ENCODE data around the gene SLC22A1.

DNA sequence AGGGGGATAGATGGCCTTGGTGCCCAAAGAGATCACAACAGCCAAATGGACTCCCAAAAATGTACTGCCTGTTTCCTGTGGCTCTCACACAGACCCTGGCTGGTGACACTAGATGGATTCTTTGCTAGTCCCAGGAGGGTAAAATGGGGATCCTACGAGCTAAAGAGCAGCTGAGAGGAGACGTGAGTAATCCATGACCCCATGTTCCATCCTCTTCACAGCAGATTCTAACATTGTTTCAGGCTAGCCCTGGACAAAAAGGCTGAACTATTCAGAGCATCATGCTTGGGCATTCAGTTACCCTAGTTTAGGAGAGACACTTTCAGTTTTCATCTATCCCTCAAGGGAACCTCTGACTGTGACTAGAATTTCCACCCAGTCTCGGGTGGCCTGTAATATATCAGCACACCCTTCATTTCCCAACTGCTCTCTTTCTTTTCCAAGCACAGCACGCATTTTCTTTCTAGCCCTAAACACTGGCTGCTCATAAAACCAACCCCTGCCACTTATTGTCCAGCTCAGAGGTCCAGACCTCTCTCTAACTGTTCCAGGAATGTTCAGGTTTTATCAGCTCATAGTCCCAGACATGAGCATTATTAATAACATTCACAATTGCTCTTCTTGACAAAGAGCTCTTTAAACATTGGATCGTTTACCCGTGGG lies 48.5 kb downstream of the SLC22A1 start:
- TF ChIP-seq, protein P1, sequence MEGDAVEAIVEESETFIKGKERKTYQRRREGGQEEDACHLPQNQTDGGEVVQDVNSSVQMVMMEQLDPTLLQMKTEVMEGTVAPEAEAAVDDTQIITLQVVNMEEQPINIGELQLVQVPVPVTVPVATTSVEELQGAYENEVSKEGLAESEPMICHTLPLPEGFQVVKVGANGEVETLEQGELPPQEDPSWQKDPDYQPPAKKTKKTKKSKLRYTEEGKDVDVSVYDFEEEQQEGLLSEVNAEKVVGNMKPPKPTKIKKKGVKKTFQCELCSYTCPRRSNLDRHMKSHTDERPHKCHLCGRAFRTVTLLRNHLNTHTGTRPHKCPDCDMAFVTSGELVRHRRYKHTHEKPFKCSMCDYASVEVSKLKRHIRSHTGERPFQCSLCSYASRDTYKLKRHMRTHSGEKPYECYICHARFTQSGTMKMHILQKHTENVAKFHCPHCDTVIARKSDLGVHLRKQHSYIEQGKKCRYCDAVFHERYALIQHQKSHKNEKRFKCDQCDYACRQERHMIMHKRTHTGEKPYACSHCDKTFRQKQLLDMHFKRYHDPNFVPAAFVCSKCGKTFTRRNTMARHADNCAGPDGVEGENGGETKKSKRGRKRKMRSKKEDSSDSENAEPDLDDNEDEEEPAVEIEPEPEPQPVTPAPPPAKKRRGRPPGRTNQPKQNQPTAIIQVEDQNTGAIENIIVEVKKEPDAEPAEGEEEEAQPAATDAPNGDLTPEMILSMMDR (IDR thresholded peaks at IDR 0.05 in 2 of 3, conservative IDR thresholded peaks at IDR 0.05 in 1 of 3; ENCODE audit: borderline replicate concordance in 1 of 3, insufficient read depth in 1 of 3, low read depth in 2 of 3, low read length in 2 of 3) = no peak
- no peak for TF ChIP-seq POLR2AphosphoS5 (IDR thresholded peaks at IDR 0.05; ENCODE audit: low read depth, low read length)
- TF ChIP-seq POLR2A (IDR thresholded peaks at IDR 0.05; ENCODE audit: borderline replicate concordance, extremely low read depth, insufficient read depth, insufficient read length) = no peak
- TF ChIP-seq ZFX (IDR thresholded peaks at IDR 0.05) = no peak
- no peak for TF ChIP-seq SRF (IDR thresholded peaks at IDR 0.05; ENCODE audit: low read depth)
- no peak for TF ChIP-seq EZH2phosphoT487 (IDR thresholded peaks at IDR 0.05; ENCODE audit: borderline replicate concordance)
- TF ChIP-seq EZH2 (IDR thresholded peaks at IDR 0.05) = no peak
- no peak for TF ChIP-seq CEBPB (IDR thresholded peaks at IDR 0.05; ENCODE audit: low read depth)
- TF ChIP-seq SP1 (IDR thresholded peaks at IDR 0.05; ENCODE audit: low read depth) = no peak
- TF ChIP-seq, protein P2, sequence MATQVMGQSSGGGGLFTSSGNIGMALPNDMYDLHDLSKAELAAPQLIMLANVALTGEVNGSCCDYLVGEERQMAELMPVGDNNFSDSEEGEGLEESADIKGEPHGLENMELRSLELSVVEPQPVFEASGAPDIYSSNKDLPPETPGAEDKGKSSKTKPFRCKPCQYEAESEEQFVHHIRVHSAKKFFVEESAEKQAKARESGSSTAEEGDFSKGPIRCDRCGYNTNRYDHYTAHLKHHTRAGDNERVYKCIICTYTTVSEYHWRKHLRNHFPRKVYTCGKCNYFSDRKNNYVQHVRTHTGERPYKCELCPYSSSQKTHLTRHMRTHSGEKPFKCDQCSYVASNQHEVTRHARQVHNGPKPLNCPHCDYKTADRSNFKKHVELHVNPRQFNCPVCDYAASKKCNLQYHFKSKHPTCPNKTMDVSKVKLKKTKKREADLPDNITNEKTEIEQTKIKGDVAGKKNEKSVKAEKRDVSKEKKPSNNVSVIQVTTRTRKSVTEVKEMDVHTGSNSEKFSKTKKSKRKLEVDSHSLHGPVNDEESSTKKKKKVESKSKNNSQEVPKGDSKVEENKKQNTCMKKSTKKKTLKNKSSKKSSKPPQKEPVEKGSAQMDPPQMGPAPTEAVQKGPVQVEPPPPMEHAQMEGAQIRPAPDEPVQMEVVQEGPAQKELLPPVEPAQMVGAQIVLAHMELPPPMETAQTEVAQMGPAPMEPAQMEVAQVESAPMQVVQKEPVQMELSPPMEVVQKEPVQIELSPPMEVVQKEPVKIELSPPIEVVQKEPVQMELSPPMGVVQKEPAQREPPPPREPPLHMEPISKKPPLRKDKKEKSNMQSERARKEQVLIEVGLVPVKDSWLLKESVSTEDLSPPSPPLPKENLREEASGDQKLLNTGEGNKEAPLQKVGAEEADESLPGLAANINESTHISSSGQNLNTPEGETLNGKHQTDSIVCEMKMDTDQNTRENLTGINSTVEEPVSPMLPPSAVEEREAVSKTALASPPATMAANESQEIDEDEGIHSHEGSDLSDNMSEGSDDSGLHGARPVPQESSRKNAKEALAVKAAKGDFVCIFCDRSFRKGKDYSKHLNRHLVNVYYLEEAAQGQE (IDR thresholded peaks at IDR 0.05; ENCODE audit: low read depth) = no peak
- TF ChIP-seq, protein P3, sequence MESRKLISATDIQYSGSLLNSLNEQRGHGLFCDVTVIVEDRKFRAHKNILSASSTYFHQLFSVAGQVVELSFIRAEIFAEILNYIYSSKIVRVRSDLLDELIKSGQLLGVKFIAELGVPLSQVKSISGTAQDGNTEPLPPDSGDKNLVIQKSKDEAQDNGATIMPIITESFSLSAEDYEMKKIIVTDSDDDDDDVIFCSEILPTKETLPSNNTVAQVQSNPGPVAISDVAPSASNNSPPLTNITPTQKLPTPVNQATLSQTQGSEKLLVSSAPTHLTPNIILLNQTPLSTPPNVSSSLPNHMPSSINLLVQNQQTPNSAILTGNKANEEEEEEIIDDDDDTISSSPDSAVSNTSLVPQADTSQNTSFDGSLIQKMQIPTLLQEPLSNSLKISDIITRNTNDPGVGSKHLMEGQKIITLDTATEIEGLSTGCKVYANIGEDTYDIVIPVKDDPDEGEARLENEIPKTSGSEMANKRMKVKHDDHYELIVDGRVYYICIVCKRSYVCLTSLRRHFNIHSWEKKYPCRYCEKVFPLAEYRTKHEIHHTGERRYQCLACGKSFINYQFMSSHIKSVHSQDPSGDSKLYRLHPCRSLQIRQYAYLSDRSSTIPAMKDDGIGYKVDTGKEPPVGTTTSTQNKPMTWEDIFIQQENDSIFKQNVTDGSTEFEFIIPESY (IDR thresholded peaks at IDR 0.05; ENCODE audit: extremely low read depth, insufficient replicate concordance, low read length) = no peak
- TF ChIP-seq ZNF274 (IDR thresholded peaks at IDR 0.05; ENCODE audit: low read depth, low read length) = no peak
- no peak for TF ChIP-seq TCF7L2 (IDR thresholded peaks at IDR 0.05; ENCODE audit: borderline replicate concordance, extremely low read depth, insufficient read depth, insufficient read length)
- TF ChIP-seq, protein P4, sequence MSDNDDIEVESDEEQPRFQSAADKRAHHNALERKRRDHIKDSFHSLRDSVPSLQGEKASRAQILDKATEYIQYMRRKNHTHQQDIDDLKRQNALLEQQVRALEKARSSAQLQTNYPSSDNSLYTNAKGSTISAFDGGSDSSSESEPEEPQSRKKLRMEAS (IDR thresholded peaks at IDR 0.05) = no peak
